CD4-positive, alpha-beta memory T cell (primary cell): ENCODE results near the gene DAZAP1. TPM values are rescaled to one million over a fixed set of nuclear protein-coding genes. Genes with fewer than 3 reads are reported as not detected.

Experiments
- CTCF ChIA-PET: fragments of 350-600 bp; sonication (Branson Sonifier 250); formaldehyde crosslinking; loops from one replicate; lab custom pipeline; 2021; ENCODE audit warnings: inconsistent platforms; ENCODE audit not compliant: partially characterized antibody; lab: Charles Lee
- POLR2A ChIA-PET: fragments of 350-600 bp; sonication (Branson Sonifier 250); formaldehyde crosslinking; loops from one replicate; lab custom pipeline; 2021; ENCODE audit not compliant: partially characterized antibody; lab: Charles Lee
- DNase-seq, 5 donors: peaks; one replicate each; pipeline versions ENCODE4 v3.0.0 to v3.0.0-alpha.2; 2020 to 2022; ENCODE audit warnings: mixed read lengths in 1 of 5
- H3K27ac ChIP-seq: one replicate; pipeline ENCODE4 v1.7.0; 2013; ENCODE audit warnings: low read depth, low read length
- H3K27me3 ChIP-seq: 2 replicates; pipeline ENCODE4 v1.7.0; 2013; ENCODE audit warnings: mild to moderate bottlenecking, low read length, moderate library complexity; ENCODE audit not compliant: insufficient read depth
- H3K36me3 ChIP-seq: 2 replicates; pipeline ENCODE4 v1.7.0; 2013; ENCODE audit warnings: mild to moderate bottlenecking, low read length, moderate library complexity; ENCODE audit not compliant: insufficient read depth
- H3K4me1 ChIP-seq: 2 replicates; pipeline ENCODE4 v1.7.0; 2013; ENCODE audit warnings: mild to moderate bottlenecking, low read length, moderate library complexity; ENCODE audit not compliant: insufficient read depth
- H3K4me3 ChIP-seq, 2 donors: one replicate each; pipeline ENCODE4 v1.7.0; 2013; ENCODE audit warnings: low read length in 2 of 2, mild to moderate bottlenecking in 1 of 2
- H3K9me3 ChIP-seq, 2 donors: one replicate each; pipeline ENCODE4 v1.7.0; 2013; ENCODE audit warnings: low read length in 2 of 2, control low read depth in 1 of 2; ENCODE audit not compliant: control insufficient read depth in 1 of 2
- H3K27ac Mint-ChIP-seq, 7 donors: one replicate each; pipeline ENCODE4 v1.8.0; 2020 to 2021; ENCODE audit warnings: mixed read lengths in 7 of 7, mild to moderate bottlenecking in 6 of 7, inconsistent platforms in 3 of 7, moderate library complexity in 3 of 7
- H3K27me3 Mint-ChIP-seq, 2 donors: one replicate each; pipeline ENCODE4 v1.8.0; 2020 to 2021; ENCODE audit warnings: mixed read lengths in 2 of 2
- H3K36me3 Mint-ChIP-seq, 2 donors: one replicate each; pipeline ENCODE4 v1.8.0; 2020 to 2021; ENCODE audit warnings: mixed read lengths in 2 of 2, inconsistent platforms in 1 of 2, mild to moderate bottlenecking in 1 of 2
- H3K4me1 Mint-ChIP-seq, 4 donors: one replicate each; pipeline ENCODE4 v1.8.0; 2020 to 2021; ENCODE audit warnings: mixed read lengths in 4 of 4, mild to moderate bottlenecking in 1 of 4
- H3K4me3 Mint-ChIP-seq, 8 donors: one replicate each; pipeline ENCODE4 v1.8.0; 2020 to 2021; ENCODE audit warnings: mixed read lengths in 8 of 8, mild to moderate bottlenecking in 7 of 8, moderate library complexity in 6 of 8, inconsistent platforms in 3 of 8
- H3K9me3 Mint-ChIP-seq, 8 donors: one replicate each; pipeline ENCODE4 v1.8.0; 2020 to 2021; ENCODE audit warnings: mixed read lengths in 8 of 8, mild to moderate bottlenecking in 5 of 8, inconsistent platforms in 3 of 8, moderate library complexity in 1 of 8
- intact Hi-C: fragments of 100-400 bp; cut with micrococcal nuclease; formaldehyde crosslinking; loops from one replicate; pipeline ENCODE4 v1.15.1; 2023
- polyA plus RNA-seq, 2 donors: library from polyadenylated mRNA; unstranded; fragments of 300-500 nt; fragmentation: Illumina TruSeq; gene quantifications; one replicate each; pipeline ENCODE4 v1.2.3, GENCODE V29; 2021
- total RNA-seq, 2 experiments: library from RNA; stranded (reverse); gene quantifications; one replicate each; pipeline ENCODE4 v1.2.3, GENCODE V29; 2021

The DAZAP1 gene
- total and polyA plus RNA-seq, 4 experiments from 2014 or later: 2.5 to 152 (median 76.1) TPM

- peaks cover 0 to 7% (median 0%) of the 10 kb centered on the region in 8 donors for H3K9me3 Mint-ChIP-seq
- H3K4me1 Mint-ChIP-seq: peaks cover 0 to 13% (median 5%) of the 10 kb centered on the region in 4 donors
- H3K4me3 ChIP-seq: no peak overlapping the region
- H3K27me3 Mint-ChIP-seq: no peaks in the 10 kb centered on the region
- H3K4me3 Mint-ChIP-seq: no peak overlapping the region
- intact Hi-C loops: no loop called here
- ChIA-PET CTCF (no interaction called here), POLR2A (interaction anchor here (1.6 kb wide), 1 partner anchor 154 kb away, joined by 4 read pairs; the partner anchor contains the start of gene CIRBP)
- no peaks in the 10 kb centered on the region for H3K4me1 ChIP-seq
- no peaks in the 10 kb centered on the region for H3K9me3 ChIP-seq
- no peak for DNase-seq
- H3K27ac Mint-ChIP-seq: peak overlapping the region in 2 of 7 donors; percentile 2 to 54
- no peak overlapping the region for H3K27ac ChIP-seq
- peaks cover 28 to 50% of the 10 kb centered on the region in 2 donors for H3K36me3 Mint-ChIP-seq
- peaks cover 79% of the 10 kb centered on the region for H3K36me3 ChIP-seq
- no peaks in the 10 kb centered on the region for H3K27me3 ChIP-seq
Observed at GRCh38 chr19:1423436-1424191, 16.2 kb downstream of the DAZAP1 start.

- CTCF ChIA-PET: no interaction called here
- H3K4me3 ChIP-seq: no peak overlapping the region
- peak overlapping the region in 2 of 7 donors; percentile 42 to 48 for H3K27ac Mint-ChIP-seq
Observed at GRCh38 chr19:1424192-1424955, 17.0 kb downstream of the DAZAP1 start.

GRCh38 chr19:1425102-1425837, 17.9 kb downstream of the DAZAP1 start:
- Mint-ChIP-seq H3K4me1 (peaks cover 0 to 13% (median 5%) of the 10 kb centered on the region in 4 donors), H3K27me3 (no peaks in the 10 kb centered on the region), H3K4me3 (peak overlapping the region in 1 of 8 donors; percentile 41), H3K9me3 (peaks cover 0 to 4% (median 0%) of the 10 kb centered on the region in 8 donors), H3K27ac (peak overlapping the region in 1 of 7 donors; percentile 48), H3K36me3 (peaks cover 19 to 42% of the 10 kb centered on the region in 2 donors)
- Histone ChIP-seq H3K27ac (no peak overlapping the region), H3K9me3 (no peaks in the 10 kb centered on the region), H3K27me3 (no peaks in the 10 kb centered on the region), H3K4me3 (no peak overlapping the region), H3K36me3 (peaks cover 76% of the 10 kb centered on the region), H3K4me1 (no peaks in the 10 kb centered on the region)
- DNase-seq: no peak
- POLR2A ChIA-PET: no interaction called here
- CTCF ChIA-PET: interaction anchor here (0.5 kb wide), 1 partner anchor 39 kb away, joined by 3 read pairs; no protein-coding TSS in a partner anchor
- intact Hi-C loops: no loop called here

More at GRCh38 chr19:1424192-1424955, 17.0 kb downstream of the DAZAP1 start:
- Histone ChIP-seq H3K36me3 (peaks cover 75% of the 10 kb centered on the region), H3K9me3 (no peaks in the 10 kb centered on the region), H3K4me1 (no peaks in the 10 kb centered on the region), H3K27ac (no peak overlapping the region), H3K27me3 (no peaks in the 10 kb centered on the region)
- no peaks in the 10 kb centered on the region for H3K27me3 Mint-ChIP-seq
- H3K36me3 Mint-ChIP-seq: peaks cover 23 to 45% of the 10 kb centered on the region in 2 donors
- peaks cover 0 to 7% (median 0%) of the 10 kb centered on the region in 8 donors for H3K9me3 Mint-ChIP-seq
- peaks cover 0 to 13% (median 5%) of the 10 kb centered on the region in 4 donors for H3K4me1 Mint-ChIP-seq
- intact Hi-C loops: no loop called here
- DNase-seq: no peak
- POLR2A ChIA-PET: no interaction called here
- H3K4me3 Mint-ChIP-seq: no peak overlapping the region

- peak overlapping the region in 1 of 7 donors; percentile 37 for H3K27ac Mint-ChIP-seq
- peaks cover 0 to 4% (median 0%) of the 10 kb centered on the region in 8 donors for H3K9me3 Mint-ChIP-seq
- no peak overlapping the region for H3K4me3 ChIP-seq
- CTCF ChIA-PET: interaction anchor here (0.5 kb wide), 1 partner anchor 39 kb away, joined by 3 read pairs; no protein-coding TSS in a partner anchor
- peaks cover 16 to 40% of the 10 kb centered on the region in 2 donors for H3K36me3 Mint-ChIP-seq
- H3K27me3 Mint-ChIP-seq: no peaks in the 10 kb centered on the region
- no peaks in the 10 kb centered on the region for H3K9me3 ChIP-seq
- H3K4me3 Mint-ChIP-seq: no peak overlapping the region
- POLR2A ChIA-PET: no interaction called here
- H3K36me3 ChIP-seq: peaks cover 70% of the 10 kb centered on the region
- no peak for DNase-seq
- no peaks in the 10 kb centered on the region for H3K27me3 ChIP-seq
- intact Hi-C loops: no loop called here
- no peak overlapping the region for H3K27ac ChIP-seq
- H3K4me1 ChIP-seq: no peaks in the 10 kb centered on the region
- H3K4me1 Mint-ChIP-seq: peaks cover 0 to 13% (median 4%) of the 10 kb centered on the region in 4 donors
Observed at GRCh38 chr19:1425902-1426301, 18.5 kb downstream of the DAZAP1 start.

- no peak overlapping the region for H3K27ac Mint-ChIP-seq
- DNase-seq: no peak
- Histone ChIP-seq H3K27me3 (no peaks in the 10 kb centered on the region), H3K36me3 (peaks cover 65% of the 10 kb centered on the region), H3K27ac (no peak overlapping the region), H3K9me3 (no peaks in the 10 kb centered on the region), H3K4me1 (no peaks in the 10 kb centered on the region), H3K4me3 (no peak overlapping the region)
- CTCF ChIA-PET: interaction anchor here (1.6 kb wide), 1 partner anchor 11 kb away, joined by 3 read pairs; no protein-coding TSS in a partner anchor
- H3K4me3 Mint-ChIP-seq: no peak overlapping the region
- H3K27me3 Mint-ChIP-seq: no peaks in the 10 kb centered on the region
- peaks cover 0 to 4% (median 0%) of the 10 kb centered on the region in 8 donors for H3K9me3 Mint-ChIP-seq
- intact Hi-C loops: no loop called here
- H3K36me3 Mint-ChIP-seq: peaks cover 17 to 42% of the 10 kb centered on the region in 2 donors
- POLR2A ChIA-PET: interaction anchor here (1.3 kb wide), 1 partner anchor 18 kb away, joined by 5 read pairs; no protein-coding TSS in a partner anchor
- peaks cover 0 to 13% (median 4%) of the 10 kb centered on the region in 4 donors for H3K4me1 Mint-ChIP-seq
Observed at GRCh38 chr19:1426736-1427135, 19.4 kb downstream of the DAZAP1 start.

- Histone ChIP-seq H3K4me1 (no peaks in the 10 kb centered on the region), H3K27me3 (no peaks in the 10 kb centered on the region), H3K4me3 (no peak overlapping the region), H3K27ac (no peak overlapping the region), H3K9me3 (no peaks in the 10 kb centered on the region), H3K36me3 (peaks cover 65% of the 10 kb centered on the region)
- no peak for DNase-seq
- Mint-ChIP-seq H3K9me3 (peaks cover 0 to 4% (median 0%) of the 10 kb centered on the region in 8 donors), H3K4me1 (peaks cover 0 to 13% (median 4%) of the 10 kb centered on the region in 4 donors), H3K27ac (no peak overlapping the region), H3K27me3 (no peaks in the 10 kb centered on the region), H3K4me3 (no peak overlapping the region), H3K36me3 (peaks cover 19 to 41% of the 10 kb centered on the region in 2 donors)
- ChIA-PET POLR2A (interaction anchor here (1.3 kb wide), 1 partner anchor 18 kb away, joined by 5 read pairs; no protein-coding TSS in a partner anchor), CTCF (interaction anchor here (1.6 kb wide), 1 partner anchor 10 kb away, joined by 3 read pairs; no protein-coding TSS in a partner anchor)
- intact Hi-C loops: no loop called here
Observed at GRCh38 chr19:1427221-1427920, 20.0 kb downstream of the DAZAP1 start.
